HG02970 (cell line): ENCODE results near the gene TPO.
"Not testable (repeated sequence)": the region's sequence is repeated elsewhere in the genome, so short reads cannot be mapped to it uniquely, and the experiment has no call there.

ENCODE experiments used
- ATAC-seq: cut with Tn5 transposase; IDR thresholded peaks from one replicate; pipeline ENCODE4 v1.9.1; 2021; ENCODE audit warnings: mild to moderate bottlenecking, moderate library complexity, moderate number of reproducible peaks; ENCODE audit not compliant: unreplicated experiment, low FRiP score

The TPO gene

GRCh38 chr2:1413156-1413710 lies at the start of gene TPO:
TSS of gene TPO (plus strand) at chr2:1413463. CDS start at chr2:1414409, 946 bp downstream.
- no peak for ATAC-seq

- no peak for ATAC-seq
These were observed 46.6 kb upstream of the TPO start for GRCh38 chr2:1366546-1367134.

- no peak for ATAC-seq
These were observed 45.7 kb upstream of the TPO start for GRCh38 chr2:1367601-1368000.

- no peak for ATAC-seq
These were observed 43.4 kb upstream of the TPO start for GRCh38 chr2:1369905-1370304.

GRCh38 chr2:1370461-1370860 lies 42.8 kb upstream of the TPO start:
- ATAC-seq = no peak

GRCh38 chr2:1371082-1371481 lies 42.2 kb upstream of the TPO start:
- no peak for ATAC-seq

- ATAC-seq = no peak
These were observed 39.4 kb upstream of the TPO start for GRCh38 chr2:1373830-1374229.

- ATAC-seq = no peak
These were observed 39.0 kb upstream of the TPO start for GRCh38 chr2:1374287-1374686.

GRCh38 chr2:1375794-1376193 lies 37.5 kb upstream of the TPO start:
- ATAC-seq = no peak

GRCh38 chr2:1377473-1377872 lies 35.8 kb upstream of the TPO start:
- no peak for ATAC-seq

- ATAC-seq = no peak
These were observed 34.7 kb upstream of the TPO start for GRCh38 chr2:1378456-1379150.

- no peak for ATAC-seq
These were observed 31.6 kb upstream of the TPO start for GRCh38 chr2:1381644-1382043.

- ATAC-seq = not testable (repeated sequence)
These were observed 25.1 kb upstream of the TPO start for GRCh38 chr2:1387954-1388725.

GRCh38 chr2:1390118-1390517 lies 23.1 kb upstream of the TPO start:
- ATAC-seq = not testable (repeated sequence)

- ATAC-seq = no peak
These were observed 19.9 kb upstream of the TPO start for GRCh38 chr2:1393321-1393720.

GRCh38 chr2:1394709-1395408 lies 18.4 kb upstream of the TPO start:
- no peak for ATAC-seq

- no peak for ATAC-seq
These were observed 15.9 kb upstream of the TPO start for GRCh38 chr2:1397350-1397749.

- ATAC-seq = no peak
These were observed 15.1 kb upstream of the TPO start for GRCh38 chr2:1398191-1398590.

- no peak for ATAC-seq
These were observed 12.1 kb upstream of the TPO start for GRCh38 chr2:1400943-1401735.

GRCh38 chr2:1402064-1402463 lies 11.2 kb upstream of the TPO start:
- no peak for ATAC-seq
